ENCODE measurements around the gene SLC16A2. TPM values are rescaled to one million over a fixed set of nuclear protein-coding genes. Genes with fewer than 3 reads are reported as not detected.
A peak's percentile ranks its signal among the peaks of the same experiment; 100 is the strongest.

Gene SLC16A2
- total RNA-seq, 2 experiments from 2014 or later: 0.16 to 0.22 TPM

- H3K9me3 ChIP-seq (ENCODE audit: control insufficient read depth in 1 of 2, insufficient read depth in 1 of 2, low read length in 2 of 2): no peaks in the 10 kb centered on the region
- no peaks in the 10 kb centered on the region for H3K27me3 Mint-ChIP-seq
- no peaks in the 10 kb centered on the region for H3K9me3 Mint-ChIP-seq
- intact Hi-C loops (cut with DNase I, micrococcal nuclease): no loop called here
- TF ChIP-seq, protein P1, sequence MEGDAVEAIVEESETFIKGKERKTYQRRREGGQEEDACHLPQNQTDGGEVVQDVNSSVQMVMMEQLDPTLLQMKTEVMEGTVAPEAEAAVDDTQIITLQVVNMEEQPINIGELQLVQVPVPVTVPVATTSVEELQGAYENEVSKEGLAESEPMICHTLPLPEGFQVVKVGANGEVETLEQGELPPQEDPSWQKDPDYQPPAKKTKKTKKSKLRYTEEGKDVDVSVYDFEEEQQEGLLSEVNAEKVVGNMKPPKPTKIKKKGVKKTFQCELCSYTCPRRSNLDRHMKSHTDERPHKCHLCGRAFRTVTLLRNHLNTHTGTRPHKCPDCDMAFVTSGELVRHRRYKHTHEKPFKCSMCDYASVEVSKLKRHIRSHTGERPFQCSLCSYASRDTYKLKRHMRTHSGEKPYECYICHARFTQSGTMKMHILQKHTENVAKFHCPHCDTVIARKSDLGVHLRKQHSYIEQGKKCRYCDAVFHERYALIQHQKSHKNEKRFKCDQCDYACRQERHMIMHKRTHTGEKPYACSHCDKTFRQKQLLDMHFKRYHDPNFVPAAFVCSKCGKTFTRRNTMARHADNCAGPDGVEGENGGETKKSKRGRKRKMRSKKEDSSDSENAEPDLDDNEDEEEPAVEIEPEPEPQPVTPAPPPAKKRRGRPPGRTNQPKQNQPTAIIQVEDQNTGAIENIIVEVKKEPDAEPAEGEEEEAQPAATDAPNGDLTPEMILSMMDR (IDR thresholded peaks at IDR 0.05): no peak
- ChIA-PET CTCF (interaction anchor here (0.5 kb wide), 1 partner anchor 107 kb away, joined by 3 read pairs; no protein-coding TSS in a partner anchor), POLR2A (interaction anchor here (1.1 kb wide), 1 partner anchor 11 kb away, joined by 3 read pairs; no protein-coding TSS in a partner anchor)
- peak overlapping the region; percentile 78 for H3K27ac Mint-ChIP-seq
- peaks cover 18% of the 10 kb centered on the region for H3K4me1 ChIP-seq (ENCODE audit: insufficient read depth, low read length)
- H3K27me3 ChIP-seq (ENCODE audit: control insufficient read depth in 1 of 2, insufficient read depth in 2 of 2, low read length in 2 of 2): no peaks in the 10 kb centered on the region
- no peaks in the 10 kb centered on the region for H3K36me3 Mint-ChIP-seq (ENCODE audit: low read depth)
- H3K27ac ChIP-seq (ENCODE audit: low read depth in 1 of 2, low read length in 2 of 2): peak overlapping the region in 1 of 2 donors; percentile 2
- H3K36me3 ChIP-seq (ENCODE audit: insufficient read depth, low read length): no peaks in the 10 kb centered on the region
- H3K4me1 Mint-ChIP-seq (ENCODE audit: low read depth): peaks cover 12% of the 10 kb centered on the region
- DNase-seq (no peak), ATAC-seq (ENCODE audit: poor library complexity) (no peak)
- peak overlapping the region; percentile 86 for H3K4me3 Mint-ChIP-seq
- peak overlapping the region; percentile 76 for H3K4me3 ChIP-seq (ENCODE audit: low read length)
These were observed 113.8 kb downstream of the SLC16A2 start for GRCh38 chrX:74535086-74535407.

DNA sequence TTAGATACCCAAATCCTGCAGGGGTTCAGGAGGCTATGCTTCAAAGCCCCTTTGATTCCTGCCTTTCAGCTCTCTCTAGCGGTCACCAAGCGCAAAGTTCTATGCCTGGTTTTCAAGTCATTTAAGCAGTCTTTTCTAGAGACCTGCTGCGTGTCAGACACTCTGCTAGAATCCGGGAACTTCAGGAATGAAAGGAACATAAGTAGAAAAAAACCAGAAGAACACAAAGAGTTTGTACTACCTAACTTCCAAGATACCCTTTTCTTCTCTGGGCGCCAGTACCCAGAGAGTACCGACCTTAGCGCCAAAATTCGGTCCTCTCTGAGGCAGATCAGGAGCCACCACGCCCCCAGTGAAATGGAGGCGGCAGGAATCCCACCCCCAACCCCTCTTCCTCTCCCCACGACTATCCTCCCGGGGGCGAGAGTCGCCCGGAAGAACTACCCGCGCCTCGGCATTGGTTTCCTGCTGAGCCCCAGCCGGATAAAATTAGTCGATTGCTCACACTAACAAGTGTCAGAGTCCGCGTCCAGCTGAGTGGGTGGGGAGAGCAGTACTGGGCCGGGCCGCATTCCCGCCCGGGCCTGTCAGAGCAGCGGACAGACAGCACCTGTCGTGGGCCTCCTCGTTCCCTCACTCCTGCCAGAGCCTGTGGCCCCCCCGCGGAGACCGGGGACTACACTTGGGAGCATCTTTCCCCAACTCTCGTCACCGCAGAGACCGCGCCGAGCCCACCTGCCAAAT lies 114.3 kb downstream of the SLC16A2 start:
- H3K4me3 ChIP-seq (ENCODE audit: low read length): peak overlapping the region; percentile 76
- no peaks in the 10 kb centered on the region for H3K36me3 Mint-ChIP-seq (ENCODE audit: low read depth)

GRCh38 chrX:74536152-74536831 lies 115.0 kb downstream of the SLC16A2 start:
- H3K27ac ChIP-seq (ENCODE audit: low read depth in 1 of 2, low read length in 2 of 2): peak overlapping the region in 1 of 2 donors; percentile 45
- ATAC-seq (ENCODE audit: poor library complexity): peak; percentile 53
- POLR2A ChIA-PET: no interaction called here
- peak overlapping the region; percentile 76 for H3K4me3 ChIP-seq (ENCODE audit: low read length)
- DNase-seq: peak in 8 of 14 experiments; percentile 4 to 51 (median 25)
- Mint-ChIP-seq H3K9me3 (no peaks in the 10 kb centered on the region), H3K36me3 (ENCODE audit: low read depth) (no peaks in the 10 kb centered on the region), H3K4me1 (ENCODE audit: low read depth) (peaks cover 12% of the 10 kb centered on the region), H3K27me3 (no peaks in the 10 kb centered on the region), H3K4me3 (peak overlapping the region; percentile 86), H3K27ac (peak overlapping the region; percentile 78)
- H3K27me3 ChIP-seq (ENCODE audit: control insufficient read depth in 1 of 2, insufficient read depth in 2 of 2, low read length in 2 of 2): no peaks in the 10 kb centered on the region
- no peaks in the 10 kb centered on the region for H3K36me3 ChIP-seq (ENCODE audit: insufficient read depth, low read length)
- H3K4me1 ChIP-seq (ENCODE audit: insufficient read depth, low read length): peaks cover 18% of the 10 kb centered on the region
- TF ChIP-seq, protein P1 (IDR thresholded peaks at IDR 0.05): no peak
- CTCF ChIA-PET: no interaction called here
- intact Hi-C loops (cut with DNase I, micrococcal nuclease): no loop called here
- H3K9me3 ChIP-seq (ENCODE audit: control insufficient read depth in 1 of 2, insufficient read depth in 1 of 2, low read length in 2 of 2): no peaks in the 10 kb centered on the region

More for the DNA sequence above, 114.3 kb downstream of the SLC16A2 start:
- ATAC-seq (ENCODE audit: poor library complexity): peak; percentile 61
- TF ChIP-seq, protein P1 (IDR thresholded peaks at IDR 0.05): no peak
- Histone ChIP-seq H3K9me3 (ENCODE audit: control insufficient read depth in 1 of 2, insufficient read depth in 1 of 2, low read length in 2 of 2) (no peaks in the 10 kb centered on the region), H3K4me1 (ENCODE audit: insufficient read depth, low read length) (peaks cover 18% of the 10 kb centered on the region), H3K27ac (ENCODE audit: low read depth in 1 of 2, low read length in 2 of 2) (peak overlapping the region; percentile 2 to 45), H3K27me3 (ENCODE audit: control insufficient read depth in 1 of 2, insufficient read depth in 2 of 2, low read length in 2 of 2) (no peaks in the 10 kb centered on the region), H3K36me3 (ENCODE audit: insufficient read depth, low read length) (no peaks in the 10 kb centered on the region)
- intact Hi-C loops (cut with DNase I, micrococcal nuclease): no loop called here
- ChIA-PET CTCF (interaction anchor here (0.5 kb wide), 1 partner anchor 107 kb away, joined by 3 read pairs; no protein-coding TSS in a partner anchor), POLR2A (interaction anchor here (0.7 to 1.1 kb wide), 2 partner anchors 11 to 975 kb away, joined by 3 read pairs; no protein-coding TSS in a partner anchor)
- Mint-ChIP-seq H3K27me3 (no peaks in the 10 kb centered on the region), H3K27ac (peak overlapping the region; percentile 78), H3K9me3 (no peaks in the 10 kb centered on the region), H3K4me1 (ENCODE audit: low read depth) (peaks cover 12% of the 10 kb centered on the region), H3K4me3 (peak overlapping the region; percentile 86)
- DNase-seq: peak in 8 of 14 experiments; percentile 12 to 50 (median 38)

Measured in CD4-positive, alpha-beta T cell (primary cell).